ENCODE measurements around the gene EIF3F. TPM values are rescaled to one million over a fixed set of nuclear protein-coding genes. Genes with fewer than 3 reads are reported as not detected.

Gene EIF3F
- total and polyA plus RNA-seq, 2 of the 8 experiments (the other 6 are each of a cell fraction or from before 2014, with no cell fraction given) = 222 to 388 TPM

- H2BK20ac ChIP-seq (ENCODE audit: low read length) = no peak overlapping the region
- H3K23me2 ChIP-seq (ENCODE audit: low read depth, low read length) = no peaks in the 10 kb centered on the region
- no peak overlapping the region for H2AK5ac ChIP-seq (ENCODE audit: low read depth, low read length)
- H2BK12ac ChIP-seq (ENCODE audit: low read depth, low read length) = no peak overlapping the region
- FAIRE-seq (no peak), DNase-seq (ENCODE audit: low read depth in 1 of 2, low spot score in 2 of 2) (no peak)
- H4K91ac ChIP-seq (replicated peaks; ENCODE audit: insufficient read length, low read length) = no peak overlapping the region
- H3K27me3 ChIP-seq (replicated peaks in 1 of 4; ENCODE audit: control insufficient read depth in 3 of 4, extremely low read depth in 1 of 4, insufficient read depth in 3 of 4, low read length in 3 of 4) = no peaks in the 10 kb centered on the region; a peak in 1 of 7 replicates
- no peaks in the 10 kb centered on the region for H3K79me1 ChIP-seq (ENCODE audit: low read depth, low read length)
- no peaks in the 10 kb centered on the region for H3K9me3 ChIP-seq (ENCODE audit: insufficient read depth in 2 of 2, low read depth in 1 of 2, low read length in 1 of 2)
- no peaks in the 10 kb centered on the region for H3K79me2 ChIP-seq (ENCODE audit: control insufficient read depth in 1 of 2, insufficient read depth in 2 of 2, low read length in 2 of 2)
- WGBS, 2 experiments (ENCODE audit: extremely low coverage in 1 of 2, insufficient coverage in 1 of 2, insufficient read length in 1 of 2, insufficient replicate concordance in 2 of 2, low coverage in 1 of 2, low lambda C conversion rate in 2 of 2, missing lambda C conversion rate in 1 of 2) = 94% methylated on average over 4 of the region's 4 CpGs; no CpG with 5 or more reads in 1 of the 2 experiments
- no peak overlapping the region for H4K5ac ChIP-seq (ENCODE audit: insufficient read length, low read depth, low read length)
- H2BK15ac ChIP-seq (ENCODE audit: low read length) = no peak overlapping the region
- H2AFZ ChIP-seq (ENCODE audit: low read length) = no peak overlapping the region
- CTCF ChIA-PET (ENCODE audit: partially characterized antibody) = interaction anchor here (1.8 to 31.7 kb wide), 4 partner anchors 8 to 49 kb away, joined by 6 to 1283 read pairs (median 10); partner anchors contain the start of gene TUB
- no peak overlapping the region for H3K9ac ChIP-seq (replicated peaks in 1 of 4; ENCODE audit: extremely low read depth in 1 of 4, low read depth in 3 of 4, low read length in 3 of 4)
- no peak overlapping the region for H3K4me2 ChIP-seq (ENCODE audit: insufficient read depth in 1 of 2, low read depth in 2 of 2, low read length in 2 of 2)
- no peak overlapping the region for H3K4me3 ChIP-seq (ENCODE audit: extremely low read depth in 1 of 4, insufficient read depth in 2 of 4, low read depth in 3 of 4, low read length in 4 of 4)
- no peak overlapping the region for H3K56ac ChIP-seq (replicated peaks; ENCODE audit: insufficient read length, low read depth, low read length)
- H2BK5ac ChIP-seq (ENCODE audit: low read depth, low read length) = no peak overlapping the region
- POLR2A ChIA-PET (ENCODE audit: partially characterized antibody) = interaction anchor here (1.0 kb wide), 1 partner anchor 13 kb away, joined by 3 read pairs; no protein-coding TSS in a partner anchor
- no peaks in the 10 kb centered on the region; a peak in 1 of 7 replicates for H3K4me1 ChIP-seq (replicated peaks in 1 of 4; ENCODE audit: control insufficient read depth in 3 of 4, insufficient read depth in 4 of 4, low read length in 3 of 4)
- H4K8ac ChIP-seq (ENCODE audit: extremely low read depth, insufficient read depth, low read length) = no peak overlapping the region
- H3K27ac ChIP-seq (ENCODE audit: low read depth, low read length) = no peak overlapping the region
- no peaks in the 10 kb centered on the region for H3K36me3 ChIP-seq (ENCODE audit: control insufficient read depth in 2 of 4, insufficient read depth in 4 of 4, low read length in 3 of 4)
- H4K20me1 ChIP-seq (replicated peaks in 1 of 2; ENCODE audit: control insufficient read depth in 1 of 2, insufficient read depth in 2 of 2, low read length in 2 of 2) = no peaks in the 10 kb centered on the region
- no peak overlapping the region for H2BK120ac ChIP-seq (replicated peaks; ENCODE audit: low read depth, low read length)
- no peak overlapping the region for H3K14ac ChIP-seq (ENCODE audit: insufficient read length)
- no peak overlapping the region for H3K23ac ChIP-seq (ENCODE audit: insufficient read length)
- no peak for TF ChIP-seq TCF12 (IDR thresholded peaks at IDR 0.05; ENCODE audit: low read depth, low read length)
- no peak for TF ChIP-seq TAF7 (optimal IDR thresholded peaks at IDR 0.05; ENCODE audit: borderline replicate concordance, low read depth, low read length)
- TF ChIP-seq TEAD4 (IDR thresholded peaks at IDR 0.05; ENCODE audit: low read depth, low read length) = no peak
- no peak for TF ChIP-seq KDM1A (IDR thresholded peaks at IDR 0.05; ENCODE audit: borderline replicate concordance, low read length)
- TF ChIP-seq, protein P1, sequence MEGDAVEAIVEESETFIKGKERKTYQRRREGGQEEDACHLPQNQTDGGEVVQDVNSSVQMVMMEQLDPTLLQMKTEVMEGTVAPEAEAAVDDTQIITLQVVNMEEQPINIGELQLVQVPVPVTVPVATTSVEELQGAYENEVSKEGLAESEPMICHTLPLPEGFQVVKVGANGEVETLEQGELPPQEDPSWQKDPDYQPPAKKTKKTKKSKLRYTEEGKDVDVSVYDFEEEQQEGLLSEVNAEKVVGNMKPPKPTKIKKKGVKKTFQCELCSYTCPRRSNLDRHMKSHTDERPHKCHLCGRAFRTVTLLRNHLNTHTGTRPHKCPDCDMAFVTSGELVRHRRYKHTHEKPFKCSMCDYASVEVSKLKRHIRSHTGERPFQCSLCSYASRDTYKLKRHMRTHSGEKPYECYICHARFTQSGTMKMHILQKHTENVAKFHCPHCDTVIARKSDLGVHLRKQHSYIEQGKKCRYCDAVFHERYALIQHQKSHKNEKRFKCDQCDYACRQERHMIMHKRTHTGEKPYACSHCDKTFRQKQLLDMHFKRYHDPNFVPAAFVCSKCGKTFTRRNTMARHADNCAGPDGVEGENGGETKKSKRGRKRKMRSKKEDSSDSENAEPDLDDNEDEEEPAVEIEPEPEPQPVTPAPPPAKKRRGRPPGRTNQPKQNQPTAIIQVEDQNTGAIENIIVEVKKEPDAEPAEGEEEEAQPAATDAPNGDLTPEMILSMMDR (IDR thresholded peaks at IDR 0.05; ENCODE audit: control extremely low read depth in 1 of 3, insufficient read depth in 1 of 3, low read depth in 1 of 3, low read length in 3 of 3) = no peak
- no peak for TF ChIP-seq SIX5 (IDR thresholded peaks at IDR 0.05; ENCODE audit: low read depth, low read length)
- no peak for TF ChIP-seq SAP30 (IDR thresholded peaks at IDR 0.05; ENCODE audit: insufficient read depth, insufficient replicate concordance, low read length)
- TF ChIP-seq TBP (IDR thresholded peaks at IDR 0.05; ENCODE audit: low read depth, low read length) = no peak
- TF ChIP-seq, protein P2, sequence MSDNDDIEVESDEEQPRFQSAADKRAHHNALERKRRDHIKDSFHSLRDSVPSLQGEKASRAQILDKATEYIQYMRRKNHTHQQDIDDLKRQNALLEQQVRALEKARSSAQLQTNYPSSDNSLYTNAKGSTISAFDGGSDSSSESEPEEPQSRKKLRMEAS (IDR thresholded peaks at IDR 0.05) = no peak
- TF ChIP-seq POLR2A (IDR thresholded peaks at IDR 0.05; ENCODE audit: control extremely low read depth in 1 of 2, low read depth in 2 of 2, low read length in 2 of 2) = no peak
- TF ChIP-seq EGR1 (IDR thresholded peaks at IDR 0.05; ENCODE audit: borderline replicate concordance, low read depth, low read length) = no peak
- no peak for TF ChIP-seq RAD21 (IDR thresholded peaks at IDR 0.05 in 1 of 2, conservative IDR thresholded peaks at IDR 0.05 in 1 of 2; ENCODE audit: low read depth in 2 of 2, low read length in 2 of 2)
- H3K4ac ChIP-seq (replicated peaks; ENCODE audit: insufficient read length, low read depth, low read length) = no peak overlapping the region
- H3K18ac ChIP-seq (ENCODE audit: extremely low read depth, low read length) = no peak overlapping the region
These were observed 54.4 kb downstream of the EIF3F start for GRCh38 chr11:8041576-8041975.

Data from H1 (cell line).